UCSD-AML1 (cell line): ENCODE data around the gene TRPV4.

Experiments
- DNase-seq: peaks from one replicate; lab custom pipeline; 2025; ENCODE audit not compliant: unreplicated experiment; lab: John Stamatoyannopoulos, UW

Gene TRPV4

GRCh38 chr12:109781668-109782325 is 51.4 kb downstream of the TRPV4 start:
- no peak for DNase-seq

- no peak for DNase-seq
These were observed 53.8 kb downstream of the TRPV4 start for GRCh38 chr12:109779382-109779781.

GRCh38 chr12:109778684-109779083 is 54.5 kb downstream of the TRPV4 start:
- DNase-seq, result no peak

- peak; percentile 33 for DNase-seq
These were observed 55.7 kb downstream of the TRPV4 start for GRCh38 chr12:109777544-109777943.

GRCh38 chr12:109776624-109777023 is 56.6 kb downstream of the TRPV4 start:
- DNase-seq, result no peak

- peak; percentile 70 for DNase-seq
These were observed 57.9 kb downstream of the TRPV4 start for GRCh38 chr12:109775172-109775881.

GRCh38 chr12:109773384-109774011 is 59.7 kb downstream of the TRPV4 start:
- no peak for DNase-seq

GRCh38 chr12:109772622-109773321 is 60.4 kb downstream of the TRPV4 start:
- DNase-seq, result no peak

- DNase-seq, result no peak
These were observed 61.2 kb downstream of the TRPV4 start for GRCh38 chr12:109771746-109772621.

- DNase-seq, result no peak
These were observed 62.1 kb downstream of the TRPV4 start for GRCh38 chr12:109770861-109771670.

GRCh38 chr12:109770104-109770860 is 62.9 kb downstream of the TRPV4 start:
- DNase-seq, result no peak

- no peak for DNase-seq
These were observed 64.1 kb downstream of the TRPV4 start for GRCh38 chr12:109768901-109769670.

- DNase-seq, result no peak
These were observed 65.0 kb downstream of the TRPV4 start for GRCh38 chr12:109767991-109768900.

GRCh38 chr12:109767456-109767855 is 65.7 kb downstream of the TRPV4 start:
- no peak for DNase-seq

- no peak for DNase-seq
These were observed 66.9 kb downstream of the TRPV4 start for GRCh38 chr12:109766251-109766778.

- DNase-seq, result no peak
These were observed 67.8 kb downstream of the TRPV4 start for GRCh38 chr12:109765446-109765810.

GRCh38 chr12:109764776-109765445 is 68.3 kb downstream of the TRPV4 start:
- DNase-seq, result no peak
